GM12872 (cell line): ENCODE data around the gene RACGAP1.

Experiments used
- TF ChIP-seq, protein P1 (sequence below): IDR thresholded peaks from 3 replicates; pipeline ENCODE4 v1.5.1; 2011; ENCODE audit warnings: low read depth, mild to moderate bottlenecking, low read length, moderate library complexity; ENCODE audit not compliant: insufficient read depth

Gene RACGAP1

DNA sequence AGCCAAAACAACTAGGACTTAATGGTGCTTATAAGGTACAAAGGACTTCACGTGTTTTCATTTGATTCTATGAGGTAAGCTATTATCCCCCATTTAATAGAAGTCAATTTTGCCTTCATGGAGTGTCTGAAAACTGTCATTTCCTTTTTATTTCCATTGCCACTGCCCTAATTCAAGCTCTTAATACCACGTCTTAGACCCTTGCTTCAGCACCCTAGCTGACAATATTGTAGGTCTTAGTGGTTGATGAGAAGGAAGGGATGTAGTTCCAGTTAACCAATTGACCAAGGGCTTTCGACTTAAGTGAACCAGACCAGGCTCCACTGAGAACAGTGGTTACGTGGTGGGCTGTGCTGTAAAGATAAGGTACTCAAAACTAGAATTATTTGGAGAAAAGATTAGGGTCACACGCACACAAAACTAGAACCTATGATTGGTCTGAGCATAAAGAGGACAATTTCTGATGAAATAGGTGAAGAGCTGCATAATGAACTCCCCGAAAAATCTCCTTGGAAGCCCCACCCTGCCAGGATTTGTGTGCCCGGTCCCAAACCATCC is 22.5 kb upstream of the RACGAP1 start:
- TF ChIP-seq, protein P1, sequence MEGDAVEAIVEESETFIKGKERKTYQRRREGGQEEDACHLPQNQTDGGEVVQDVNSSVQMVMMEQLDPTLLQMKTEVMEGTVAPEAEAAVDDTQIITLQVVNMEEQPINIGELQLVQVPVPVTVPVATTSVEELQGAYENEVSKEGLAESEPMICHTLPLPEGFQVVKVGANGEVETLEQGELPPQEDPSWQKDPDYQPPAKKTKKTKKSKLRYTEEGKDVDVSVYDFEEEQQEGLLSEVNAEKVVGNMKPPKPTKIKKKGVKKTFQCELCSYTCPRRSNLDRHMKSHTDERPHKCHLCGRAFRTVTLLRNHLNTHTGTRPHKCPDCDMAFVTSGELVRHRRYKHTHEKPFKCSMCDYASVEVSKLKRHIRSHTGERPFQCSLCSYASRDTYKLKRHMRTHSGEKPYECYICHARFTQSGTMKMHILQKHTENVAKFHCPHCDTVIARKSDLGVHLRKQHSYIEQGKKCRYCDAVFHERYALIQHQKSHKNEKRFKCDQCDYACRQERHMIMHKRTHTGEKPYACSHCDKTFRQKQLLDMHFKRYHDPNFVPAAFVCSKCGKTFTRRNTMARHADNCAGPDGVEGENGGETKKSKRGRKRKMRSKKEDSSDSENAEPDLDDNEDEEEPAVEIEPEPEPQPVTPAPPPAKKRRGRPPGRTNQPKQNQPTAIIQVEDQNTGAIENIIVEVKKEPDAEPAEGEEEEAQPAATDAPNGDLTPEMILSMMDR, result no peak

DNA sequence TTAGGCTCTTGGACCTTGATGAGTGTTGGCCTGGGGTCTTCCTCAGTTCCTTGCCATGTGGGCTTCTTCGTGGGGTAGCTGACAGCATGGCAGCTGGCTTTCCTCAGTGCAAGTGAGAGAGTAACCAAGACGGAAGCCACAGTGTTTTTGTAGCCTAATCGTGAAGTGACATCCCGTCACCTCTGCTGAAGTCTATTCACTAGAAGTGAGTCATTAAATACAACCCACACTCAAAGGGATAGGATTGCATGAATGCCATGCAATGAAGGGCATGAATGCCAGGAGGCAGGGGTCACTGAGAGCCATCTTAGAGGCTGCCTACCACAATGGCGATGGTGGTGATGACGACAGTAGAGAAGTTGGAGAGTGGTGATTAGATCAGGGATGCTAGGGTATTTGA is 18.6 kb upstream of the RACGAP1 start:
- TF ChIP-seq, protein P1, result no peak

DNA sequence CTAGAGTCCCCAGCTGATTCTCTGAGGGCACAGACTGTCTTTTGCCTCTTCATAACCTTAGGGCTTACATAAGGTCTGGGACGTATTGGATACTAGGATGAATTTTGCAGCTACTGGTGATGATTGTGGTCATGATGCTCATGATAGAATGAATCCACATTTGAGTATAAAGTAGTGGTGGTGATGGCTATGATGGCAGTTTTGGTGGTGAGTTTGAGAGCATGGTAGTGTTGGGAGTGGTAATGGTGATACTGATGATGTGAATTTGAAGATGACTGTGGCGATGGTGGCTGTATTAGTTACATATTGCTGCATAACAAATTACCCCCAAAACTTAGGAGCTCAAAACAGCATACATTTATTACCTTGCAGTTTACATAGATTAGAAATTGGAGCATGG is 18.0 kb upstream of the RACGAP1 start:
- TF ChIP-seq, protein P1, result no peak

DNA sequence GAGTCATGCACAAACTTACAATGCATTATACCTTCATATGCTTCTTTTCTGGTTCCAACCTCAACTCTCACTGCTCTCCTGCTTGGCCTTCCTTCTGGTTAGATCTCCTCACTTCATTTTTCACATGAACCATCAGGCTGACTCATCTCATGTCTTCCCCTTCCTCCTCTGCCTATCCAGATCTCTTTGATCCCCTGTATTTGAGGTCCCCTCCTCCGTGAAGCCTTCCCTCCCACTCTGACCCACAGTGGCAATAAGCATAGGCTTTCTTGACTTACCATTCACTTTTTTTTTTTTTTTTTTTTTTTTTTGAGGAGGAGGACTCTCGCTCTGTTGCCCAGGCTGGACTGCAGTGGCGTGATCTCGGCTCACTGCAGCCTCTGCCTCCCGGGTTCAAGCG is 17.4 kb upstream of the RACGAP1 start:
- TF ChIP-seq, protein P1, result no peak

DNA sequence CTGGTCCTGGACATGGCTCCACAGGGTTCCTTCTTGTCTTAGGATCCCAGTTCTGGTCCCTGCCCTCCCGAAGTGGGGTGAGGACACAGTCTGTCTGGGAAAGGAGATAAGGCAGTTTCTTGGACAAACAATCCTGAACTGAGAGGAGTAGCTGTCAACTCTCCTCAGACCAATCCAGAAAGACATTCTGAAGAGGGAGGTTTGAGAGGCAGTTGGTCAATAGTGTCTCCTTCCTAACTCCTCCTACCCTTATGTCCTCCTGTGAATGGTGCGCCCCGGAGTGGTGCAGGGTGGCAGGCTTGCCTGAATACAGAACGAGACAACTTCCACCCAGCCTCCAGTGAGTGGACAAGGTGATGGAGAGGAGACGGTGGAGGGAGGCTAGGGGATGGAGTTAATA is 16.7 kb upstream of the RACGAP1 start:
- TF ChIP-seq, protein P1, result no peak

DNA sequence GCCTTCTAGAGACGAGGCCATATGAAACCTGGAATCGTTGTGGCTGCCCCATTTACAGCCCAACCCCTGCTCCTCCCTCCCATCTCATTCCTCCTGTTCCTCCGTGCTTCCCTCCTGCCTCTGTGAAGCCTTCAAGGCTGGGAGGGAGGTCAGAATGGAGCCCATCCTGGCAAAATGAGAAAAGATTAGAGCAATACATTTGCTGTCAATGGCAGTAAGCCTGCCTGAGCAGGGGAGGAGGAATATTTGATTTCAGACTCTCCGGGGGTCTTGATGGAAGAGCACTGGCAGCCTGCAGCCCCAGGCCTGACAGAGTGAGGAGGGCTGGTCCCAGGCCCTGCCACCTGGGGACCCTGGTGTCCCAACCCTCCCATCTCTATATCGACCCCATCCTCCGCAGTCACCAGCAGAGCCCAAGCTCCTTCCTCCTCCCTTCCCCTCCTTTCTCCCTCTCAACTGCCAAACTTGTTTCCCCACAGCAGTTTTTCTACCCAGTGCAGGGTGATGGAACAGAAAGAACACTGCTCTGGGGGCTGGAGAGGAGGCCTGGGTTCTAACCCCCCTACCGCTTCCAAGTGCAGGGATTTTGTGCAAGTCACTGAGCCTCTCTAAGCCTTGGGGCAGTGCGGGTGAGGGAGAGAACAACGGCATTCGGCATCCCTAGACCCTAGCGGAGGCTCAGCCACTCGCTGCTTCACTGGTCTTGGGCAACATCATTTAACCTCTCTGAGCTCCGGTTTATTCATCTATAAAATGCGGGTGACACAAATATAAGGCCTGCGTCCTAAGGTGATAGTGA is 16.0 kb upstream of the RACGAP1 start:
- TF ChIP-seq, protein P1, result no peak

DNA sequence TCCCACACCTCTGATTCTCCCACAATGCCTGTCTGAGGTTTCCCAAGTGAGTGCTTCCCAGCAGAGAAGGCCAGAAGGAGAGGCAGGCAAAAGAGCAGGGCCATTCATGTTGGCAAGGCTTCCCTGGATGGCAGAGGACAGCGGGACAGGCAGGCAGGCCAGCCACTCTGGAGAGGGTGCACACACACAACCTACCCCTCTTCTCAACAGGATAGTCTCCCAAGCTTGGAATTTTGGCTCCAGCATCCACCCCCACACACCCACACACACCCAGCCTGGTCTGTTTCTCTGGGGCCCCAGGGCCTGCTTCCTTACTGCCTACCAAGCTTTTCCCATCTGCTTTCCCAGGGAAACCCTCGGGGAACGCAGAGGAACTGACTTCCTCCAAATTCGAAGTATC is 15.4 kb upstream of the RACGAP1 start:
- TF ChIP-seq, protein P1, result no peak
